MCF 10A (cell line): Measurements from ENCODE around the gene CUBN. TPM values are rescaled to one million over a fixed set of nuclear protein-coding genes. Genes with fewer than 3 reads are reported as not detected.

ENCODE experiments used
- BruUV-seq: library from RNA; stranded (reverse); fragments of 400-500 nt; replicated peaks from 2 replicates; lab custom pipeline; 2021; lab: Mats Ljungman, UMichigan
- CTCF ChIA-PET: fragments of 300-600 bp; sonication (Branson Sonifier 250); formaldehyde crosslinking; extraction: SDS; loops from one replicate; lab custom pipeline; 2021; ENCODE audit warnings: antibody characterized with exemption, inconsistent platforms; lab: Yijun Ruan, JAX
- POLR2A ChIA-PET: fragments of 300-600, 350-650 bp; sonication (Branson Sonifier 250); formaldehyde crosslinking; extraction: SDS; loops from one replicate; lab custom pipeline; 2020; ENCODE audit warnings: antibody characterized with exemption, inconsistent platforms; lab: Yijun Ruan, JAX
- DNase-seq: peaks from one replicate; pipeline ENCODE4 v3.0.0-alpha.2; 2018; ENCODE audit not compliant: unreplicated experiment
- H3K27ac Mint-ChIP-seq: one replicate; pipeline ENCODE4 v1.8.0; 2022; ENCODE audit warnings: mild to moderate bottlenecking, low read depth, mixed read lengths; ENCODE audit not compliant: unreplicated experiment
- H3K27me3 Mint-ChIP-seq: one replicate; pipeline ENCODE4 v1.8.0; 2022; ENCODE audit warnings: mixed read lengths; ENCODE audit not compliant: insufficient read depth, unreplicated experiment
- H3K36me3 Mint-ChIP-seq: one replicate; pipeline ENCODE4 v1.8.0; 2022; ENCODE audit warnings: mild to moderate bottlenecking, moderate library complexity, mixed read lengths; ENCODE audit not compliant: insufficient read depth, unreplicated experiment
- H3K4me1 Mint-ChIP-seq: one replicate; pipeline ENCODE4 v1.8.0; 2022; ENCODE audit warnings: mixed read lengths; ENCODE audit not compliant: insufficient read depth, unreplicated experiment
- H3K4me3 Mint-ChIP-seq: one replicate; pipeline ENCODE4 v1.8.0; 2022; ENCODE audit warnings: mild to moderate bottlenecking, moderate library complexity, mixed read lengths; ENCODE audit not compliant: unreplicated experiment
- H3K9me3 Mint-ChIP-seq: one replicate; pipeline ENCODE4 v1.8.0; 2022; ENCODE audit warnings: mixed read lengths; ENCODE audit not compliant: unreplicated experiment
- intact Hi-C: fragments of 100-400 bp; cut with micrococcal nuclease; formaldehyde crosslinking; loops from 2 replicates; pipeline ENCODE4 v1.14.1; 2022
- total RNA-seq: library from RNA; stranded (reverse); gene quantifications from 2 replicates; pipeline ENCODE4 v1.2.3, GENCODE V29; 2022
- TF ChIP-seq, protein P1 (sequence below): fragments of 200-600 bp; IDR thresholded peaks from one replicate; pipeline ENCODE4 v1.8.0; 2022; ENCODE audit warnings: antibody characterized with exemption, mild to moderate bottlenecking; ENCODE audit not compliant: unreplicated experiment

CUBN gene
- total RNA-seq, 1 experiment from 2014 or later = 1.3 TPM

DNA sequence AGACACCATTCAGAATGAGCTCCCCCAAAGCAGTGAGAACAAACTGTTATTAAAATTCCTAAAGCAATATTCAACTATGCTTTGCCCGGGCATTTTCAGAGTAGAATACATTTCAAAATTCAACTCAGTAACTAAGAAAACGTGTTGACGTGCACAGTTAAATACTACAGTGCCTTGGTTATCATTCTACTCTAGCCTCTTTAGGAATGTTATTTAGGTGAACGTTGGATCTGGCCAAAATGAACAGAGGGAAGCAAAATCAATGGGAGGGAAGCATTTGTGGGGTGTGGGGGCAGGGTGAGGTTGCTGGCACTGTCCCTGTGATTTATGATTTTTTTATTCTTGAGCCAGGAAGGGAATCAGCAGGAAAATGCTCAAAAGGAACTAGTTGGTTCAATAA lies 339.8 kb downstream of the CUBN start:
- intact Hi-C loops = no loop called here
- no peak for DNase-seq
- no TSS peak for BruUV-seq
- H3K4me1 Mint-ChIP-seq = peaks cover 7% of the 10 kb centered on the region
- no peaks in the 10 kb centered on the region for H3K27me3 Mint-ChIP-seq
- TF ChIP-seq, protein P1, sequence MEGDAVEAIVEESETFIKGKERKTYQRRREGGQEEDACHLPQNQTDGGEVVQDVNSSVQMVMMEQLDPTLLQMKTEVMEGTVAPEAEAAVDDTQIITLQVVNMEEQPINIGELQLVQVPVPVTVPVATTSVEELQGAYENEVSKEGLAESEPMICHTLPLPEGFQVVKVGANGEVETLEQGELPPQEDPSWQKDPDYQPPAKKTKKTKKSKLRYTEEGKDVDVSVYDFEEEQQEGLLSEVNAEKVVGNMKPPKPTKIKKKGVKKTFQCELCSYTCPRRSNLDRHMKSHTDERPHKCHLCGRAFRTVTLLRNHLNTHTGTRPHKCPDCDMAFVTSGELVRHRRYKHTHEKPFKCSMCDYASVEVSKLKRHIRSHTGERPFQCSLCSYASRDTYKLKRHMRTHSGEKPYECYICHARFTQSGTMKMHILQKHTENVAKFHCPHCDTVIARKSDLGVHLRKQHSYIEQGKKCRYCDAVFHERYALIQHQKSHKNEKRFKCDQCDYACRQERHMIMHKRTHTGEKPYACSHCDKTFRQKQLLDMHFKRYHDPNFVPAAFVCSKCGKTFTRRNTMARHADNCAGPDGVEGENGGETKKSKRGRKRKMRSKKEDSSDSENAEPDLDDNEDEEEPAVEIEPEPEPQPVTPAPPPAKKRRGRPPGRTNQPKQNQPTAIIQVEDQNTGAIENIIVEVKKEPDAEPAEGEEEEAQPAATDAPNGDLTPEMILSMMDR = no peak
- H3K27ac Mint-ChIP-seq = no peak overlapping the region
- ChIA-PET POLR2A (interaction anchor here (0.6 kb wide), 1 partner anchor 28 kb away, joined by 3 read pairs; the partner anchor contains the start of gene RSU1), CTCF (interaction anchor here (0.6 to 1.5 kb wide), 2 partner anchors 12 to 908 kb away, joined by 4 to 5 read pairs; no protein-coding TSS in a partner anchor)
- peaks cover 17% of the 10 kb centered on the region for H3K36me3 Mint-ChIP-seq
- H3K9me3 Mint-ChIP-seq = no peaks in the 10 kb centered on the region
- H3K4me3 Mint-ChIP-seq = no peak overlapping the region

DNA sequence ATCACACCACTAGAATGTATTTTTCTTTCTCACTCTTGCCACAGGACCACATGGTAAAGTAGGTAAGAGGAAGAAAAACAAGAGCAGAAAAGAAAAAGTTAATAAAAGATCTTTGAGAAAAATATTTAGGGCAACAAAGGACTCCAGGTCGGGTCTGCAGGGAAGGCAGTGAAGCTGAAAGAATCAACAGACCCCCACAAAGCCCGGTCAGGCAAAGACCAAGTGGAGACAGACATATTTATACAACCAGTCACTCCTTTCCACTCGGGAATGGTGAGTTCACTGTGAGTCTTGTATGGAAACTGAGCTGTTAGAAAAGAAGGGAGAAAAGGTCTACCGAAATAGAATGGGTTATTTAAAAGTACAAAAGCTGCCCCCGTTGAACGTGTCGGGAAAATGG lies 340.4 kb downstream of the CUBN start:
- Mint-ChIP-seq H3K4me3 (no peak overlapping the region), H3K27me3 (no peaks in the 10 kb centered on the region), H3K36me3 (peaks cover 17% of the 10 kb centered on the region), H3K4me1 (peaks cover 7% of the 10 kb centered on the region), H3K27ac (no peak overlapping the region), H3K9me3 (no peaks in the 10 kb centered on the region)
- TF ChIP-seq, protein P1 = no peak
- intact Hi-C loops = no loop called here
- ChIA-PET POLR2A (interaction anchor here (0.6 kb wide), 1 partner anchor 28 kb away, joined by 3 read pairs; the partner anchor contains the start of gene RSU1), CTCF (interaction anchor here (0.6 to 1.5 kb wide), 2 partner anchors 11 to 908 kb away, joined by 4 to 5 read pairs; no protein-coding TSS in a partner anchor)
- DNase-seq = no peak
- no TSS peak for BruUV-seq

DNA sequence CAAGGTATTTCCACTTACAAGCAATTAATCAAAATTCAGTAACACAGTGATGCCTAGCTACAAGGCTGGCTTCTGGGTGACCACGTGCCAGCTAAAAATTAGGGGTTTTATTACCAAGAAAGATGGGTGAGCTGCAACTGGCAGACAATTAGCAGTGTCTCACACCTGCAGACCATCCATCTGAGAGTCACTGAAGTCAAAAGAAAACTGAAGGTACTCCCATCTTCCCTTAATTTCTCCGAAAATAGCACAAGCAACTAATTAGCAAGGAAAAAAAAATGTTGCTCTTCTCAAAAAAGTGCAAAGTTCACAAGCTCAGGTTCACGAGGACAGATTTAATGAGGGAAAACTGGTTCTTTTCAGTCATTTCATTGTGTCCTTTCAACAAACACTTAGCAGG lies 340.8 kb downstream of the CUBN start:
- Mint-ChIP-seq H3K27ac (no peak overlapping the region), H3K27me3 (no peaks in the 10 kb centered on the region), H3K36me3 (peaks cover 17% of the 10 kb centered on the region), H3K4me3 (no peak overlapping the region), H3K4me1 (peaks cover 7% of the 10 kb centered on the region), H3K9me3 (no peaks in the 10 kb centered on the region)
- POLR2A ChIA-PET = no interaction called here
- no peak for DNase-seq
- intact Hi-C loops = no loop called here
- BruUV-seq = no TSS peak
- CTCF ChIA-PET = interaction anchor here (0.6 to 0.9 kb wide), 2 partner anchors 11 to 602 kb away, joined by 4 to 6 read pairs; no protein-coding TSS in a partner anchor
- TF ChIP-seq, protein P1 = no peak

DNA sequence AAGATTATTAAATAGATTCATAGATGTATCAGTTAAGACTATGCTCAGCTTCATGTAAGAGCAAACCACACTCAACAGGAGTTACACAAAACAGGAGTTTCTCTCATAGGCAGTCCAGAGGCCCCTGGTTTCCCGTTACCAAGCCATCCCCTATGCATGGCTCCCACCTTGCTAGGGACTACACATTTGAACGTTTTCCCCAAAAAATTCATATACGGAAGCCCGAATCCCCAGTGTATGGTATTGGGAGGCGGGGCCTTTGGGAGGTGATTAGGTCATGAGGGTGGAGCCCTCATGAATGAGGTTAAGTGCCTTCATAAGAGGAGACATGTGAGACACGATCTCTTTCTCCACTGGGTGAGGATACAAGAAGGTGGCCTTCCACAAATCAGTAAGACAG lies 341.5 kb downstream of the CUBN start:
- Mint-ChIP-seq H3K9me3 (no peaks in the 10 kb centered on the region), H3K4me3 (no peak overlapping the region), H3K27me3 (no peaks in the 10 kb centered on the region), H3K4me1 (peaks cover 7% of the 10 kb centered on the region), H3K36me3 (peaks cover 17% of the 10 kb centered on the region), H3K27ac (no peak overlapping the region)
- no TSS peak for BruUV-seq
- TF ChIP-seq, protein P1 = no peak
- DNase-seq = no peak
- intact Hi-C loops = no loop called here
- ChIA-PET CTCF (interaction anchor here (0.6 to 0.9 kb wide), 2 partner anchors 11 to 602 kb away, joined by 4 to 6 read pairs; no protein-coding TSS in a partner anchor), POLR2A (no interaction called here)
